Activated T-helper 1 cell treated with anti-CD3 and anti-CD28 coated beads, Interleukin-2, amount 50 U/mL, for 16 hours (primary cell): ENCODE measurements around the gene BCL6B.

ENCODE experiments used
- DNase-seq, 2 donors: peaks; one replicate each; pipeline ENCODE4 v3.0.0-alpha.2; 2020; ENCODE audit warnings: low read depth in 1 of 2, low spot score in 1 of 2

The BCL6B gene

GRCh38 chr17:7056386-7056785 is 33.5 kb downstream of the BCL6B start:
- DNase-seq: no peak

GRCh38 chr17:7058831-7059447 is 36.1 kb downstream of the BCL6B start:
- no peak for DNase-seq

GRCh38 chr17:7060165-7060891 is 37.5 kb downstream of the BCL6B start:
- DNase-seq: no peak

GRCh38 chr17:7063518-7064094 is 40.8 kb downstream of the BCL6B start:
- no peak for DNase-seq

- DNase-seq: no peak
Measured at GRCh38 chr17:7064261-7064660, 41.4 kb downstream of the BCL6B start.

GRCh38 chr17:7067198-7067597 is 44.3 kb downstream of the BCL6B start:
- DNase-seq: no peak

GRCh38 chr17:7068268-7068667 is 45.4 kb downstream of the BCL6B start:
- DNase-seq: no peak

GRCh38 chr17:7070712-7071111 is 47.9 kb downstream of the BCL6B start:
- DNase-seq: no peak

GRCh38 chr17:7072406-7072805 is 49.6 kb downstream of the BCL6B start:
- DNase-seq: no peak

- no peak for DNase-seq
Measured at GRCh38 chr17:7074931-7075330, 52.1 kb downstream of the BCL6B start.

- no peak for DNase-seq
Measured at GRCh38 chr17:7077911-7078546, 55.2 kb downstream of the BCL6B start.

GRCh38 chr17:7078711-7079110 is 55.9 kb downstream of the BCL6B start:
- DNase-seq: no peak
